NCI-H2227 (cell line): ENCODE data around the gene SPEF2.
"Not testable (repeated sequence)": the region's sequence is repeated elsewhere in the genome, so short reads cannot be mapped to it uniquely, and the experiment has no call there.

Source experiments
- DNase-seq: peaks from one replicate; lab custom pipeline; 2025; ENCODE audit not compliant: unreplicated experiment; lab: John Stamatoyannopoulos, UW

SPEF2 gene

DNA sequence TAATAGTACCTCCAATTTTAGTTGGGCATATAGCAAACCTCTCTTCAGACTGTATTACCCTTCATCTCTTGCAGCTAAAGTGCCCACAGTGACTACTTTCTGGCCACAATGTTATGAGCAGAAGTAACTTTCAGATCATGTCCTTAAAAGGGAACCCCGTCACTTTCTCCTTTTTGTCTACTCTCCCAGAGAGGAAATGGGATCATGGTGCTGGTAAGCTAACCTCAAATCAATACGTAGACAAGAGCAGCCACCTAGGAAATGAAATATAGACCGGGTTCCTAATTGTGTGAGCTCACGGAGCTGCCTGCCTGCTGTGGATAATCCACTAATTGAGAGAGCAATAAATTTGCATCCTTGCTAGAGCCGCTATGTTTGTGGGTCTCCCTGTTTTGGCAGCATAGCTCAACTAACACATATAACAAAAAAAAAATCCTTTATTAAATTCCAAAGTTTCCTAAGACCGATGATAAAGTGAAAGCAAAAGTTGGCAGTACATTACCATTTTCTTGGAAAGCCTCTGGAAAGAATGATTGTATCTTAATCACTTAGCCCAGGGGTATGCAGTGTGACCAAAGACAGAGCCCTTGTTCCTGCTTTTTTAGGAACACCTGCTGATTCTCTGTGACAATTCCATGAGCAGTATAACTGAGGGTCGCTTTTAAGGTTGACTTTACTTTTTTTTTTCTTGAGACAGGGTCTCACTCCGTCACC lies 233.5 kb downstream of the SPEF2 start:
- DNase-seq, result no peak

- no peak for DNase-seq
Observed at GRCh38 chr5:35852084-35852734, 234.5 kb downstream of the SPEF2 start.

GRCh38 chr5:35852773-35853172 lies 235.1 kb downstream of the SPEF2 start:
- DNase-seq, result no peak

DNA sequence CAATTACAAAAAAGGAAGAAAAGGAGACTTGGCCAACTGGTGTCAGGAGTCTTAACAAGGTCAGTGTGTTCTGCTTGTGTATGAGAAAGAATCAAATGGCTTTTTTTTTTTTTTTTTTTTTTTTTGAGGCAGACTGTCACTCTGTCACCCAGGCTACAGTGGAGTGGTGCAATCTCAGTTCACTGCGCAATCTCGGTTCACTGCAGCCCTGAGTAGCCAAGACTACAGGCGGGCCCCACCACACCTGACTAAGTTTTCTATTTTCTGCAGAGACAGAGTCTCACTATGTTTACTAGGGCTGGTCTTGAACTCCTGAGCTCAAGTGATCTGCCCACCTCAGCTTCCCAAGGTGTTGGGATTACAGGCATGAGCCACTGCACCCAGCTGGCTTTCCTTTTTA lies 236.0 kb downstream of the SPEF2 start:
- no peak for DNase-seq

GRCh38 chr5:35854248-35854647 lies 236.6 kb downstream of the SPEF2 start:
- DNase-seq, result no peak

DNA sequence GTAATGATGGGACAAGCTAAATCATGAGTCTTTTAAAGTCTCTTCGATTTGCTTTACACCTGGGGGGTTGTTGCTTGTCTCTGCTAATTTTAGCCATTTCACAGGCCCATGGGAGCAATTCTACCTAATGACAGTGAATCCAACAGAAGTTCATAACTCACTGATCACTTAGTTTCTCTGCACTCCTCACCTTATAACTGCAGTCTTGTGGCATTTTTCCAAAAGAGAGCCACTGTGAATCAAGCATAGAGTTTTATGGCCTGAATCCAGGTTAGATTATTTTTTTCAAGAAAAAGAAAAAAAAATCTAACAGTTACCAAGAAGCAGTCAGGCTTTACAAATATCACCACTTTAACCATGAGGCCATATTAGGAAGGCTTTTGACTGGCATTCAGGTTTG lies 237.5 kb downstream of the SPEF2 start:
- no peak for DNase-seq

GRCh38 chr5:35856186-35856764 lies 238.6 kb downstream of the SPEF2 start:
- DNase-seq, result not testable (repeated sequence)

GRCh38 chr5:35856765-35857351 lies 239.2 kb downstream of the SPEF2 start, which contains the start of gene IL7R:
IL7R (plus strand) TSS chr5:35856891; CDS start chr5:35856978, 87 bp downstream.
- no peak for DNase-seq

DNA sequence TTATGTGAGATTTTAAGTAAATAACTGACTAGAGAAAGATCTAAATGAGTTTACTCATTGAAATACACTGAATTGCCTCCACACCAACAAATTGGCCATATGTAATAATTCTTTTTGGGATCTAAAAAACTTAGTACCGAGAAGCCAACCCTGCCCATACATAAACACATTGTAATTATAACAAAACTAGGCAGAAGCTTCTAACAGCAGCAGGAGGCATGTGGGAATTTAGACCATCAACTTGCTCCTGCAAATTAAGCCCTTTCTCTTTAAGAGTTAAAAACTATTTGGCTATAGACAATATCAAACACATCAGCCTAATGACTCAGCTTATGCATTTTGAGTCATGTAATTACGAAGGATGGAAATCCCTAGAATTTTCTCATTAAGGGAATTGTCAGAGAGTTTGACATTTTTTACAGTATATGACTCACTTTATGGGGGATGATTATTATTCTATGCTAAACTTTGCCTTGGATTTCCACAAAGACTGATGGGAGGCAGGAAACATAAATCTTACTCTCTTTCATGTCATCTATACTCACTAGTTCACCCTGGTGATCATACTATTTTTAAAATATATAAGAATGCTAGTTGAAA lies 240.0 kb downstream of the SPEF2 start:
- DNase-seq, result no peak

DNA sequence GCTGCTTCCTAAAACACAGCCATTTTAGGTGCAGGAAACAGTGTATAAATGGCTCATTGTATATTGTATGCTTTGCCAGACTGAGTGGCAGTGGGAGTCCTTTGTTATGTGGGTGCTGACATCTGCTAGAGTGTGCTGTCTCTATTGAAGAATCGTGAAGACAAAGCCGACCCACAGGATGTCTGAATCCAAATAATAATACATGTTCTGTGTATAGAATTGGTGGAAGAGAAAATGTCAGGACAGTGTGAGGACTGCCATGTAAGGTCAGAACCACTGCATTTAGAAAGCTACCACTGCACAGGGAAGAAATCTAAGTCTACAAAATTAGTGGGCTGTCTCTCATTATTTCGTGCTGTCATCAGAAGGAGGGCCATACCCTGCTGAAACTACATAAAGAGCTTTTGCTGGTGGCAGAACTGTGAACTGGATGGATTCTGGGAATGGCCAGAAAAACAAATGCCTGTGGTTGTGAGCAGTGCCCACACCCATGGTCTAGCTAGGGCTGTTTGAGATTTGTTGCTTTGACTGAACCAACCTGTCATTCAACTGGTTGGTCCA lies 241.5 kb downstream of the SPEF2 start:
- no peak for DNase-seq

DNA sequence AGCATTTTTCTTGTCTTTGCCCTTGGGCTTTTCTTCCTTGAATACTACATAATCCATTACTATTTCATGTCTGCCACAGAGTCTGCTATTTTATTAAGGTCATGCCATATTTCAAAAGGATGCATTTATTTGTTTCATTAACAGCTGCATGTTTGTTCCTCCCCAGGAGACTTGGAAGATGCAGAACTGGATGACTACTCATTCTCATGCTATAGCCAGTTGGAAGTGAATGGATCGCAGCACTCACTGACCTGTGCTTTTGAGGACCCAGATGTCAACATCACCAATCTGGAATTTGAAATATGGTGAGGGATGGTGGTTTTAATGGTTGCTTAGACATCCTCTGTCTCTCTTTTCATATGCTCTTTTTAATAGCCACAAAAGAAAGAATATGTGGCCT lies 243.0 kb downstream of the SPEF2 start:
- DNase-seq, result no peak

DNA sequence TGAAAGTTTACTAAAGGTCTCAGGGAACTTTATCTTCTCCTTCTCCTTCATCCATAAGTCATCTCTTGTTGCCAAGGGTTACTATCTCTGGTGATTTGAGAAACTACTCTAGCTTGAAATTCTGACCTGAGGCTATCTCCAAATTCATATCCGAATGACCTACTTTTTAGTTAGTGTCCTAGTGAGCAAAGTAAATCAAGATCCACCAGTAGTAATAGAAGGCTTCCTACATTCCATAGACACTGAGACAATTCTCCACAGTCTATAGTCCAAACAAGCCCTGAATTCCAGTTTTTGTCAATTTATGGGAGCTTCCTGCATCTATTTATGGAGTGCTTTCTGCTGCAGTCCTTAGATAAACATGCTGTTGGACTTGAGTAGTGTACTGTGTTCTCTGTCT lies 244.1 kb downstream of the SPEF2 start:
- no peak for DNase-seq

DNA sequence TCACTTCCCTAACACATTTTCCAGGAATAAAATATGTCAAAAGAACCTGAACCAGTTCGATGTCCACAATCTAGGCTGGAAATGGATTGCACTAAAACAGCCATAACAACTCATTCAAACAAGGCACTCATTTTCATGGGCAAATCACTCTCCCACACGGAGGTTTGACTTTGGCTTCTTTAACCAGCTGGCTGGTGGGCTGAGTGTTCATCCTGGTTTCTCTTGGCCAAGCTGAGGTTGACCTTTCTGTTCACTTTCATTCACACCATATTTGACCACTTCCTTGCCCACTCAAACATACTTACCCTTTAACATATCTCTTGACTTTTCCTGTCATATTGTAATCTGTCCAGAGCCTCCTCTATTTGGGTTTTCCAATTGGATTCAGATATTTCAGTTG lies 244.5 kb downstream of the SPEF2 start:
- no peak for DNase-seq

DNA sequence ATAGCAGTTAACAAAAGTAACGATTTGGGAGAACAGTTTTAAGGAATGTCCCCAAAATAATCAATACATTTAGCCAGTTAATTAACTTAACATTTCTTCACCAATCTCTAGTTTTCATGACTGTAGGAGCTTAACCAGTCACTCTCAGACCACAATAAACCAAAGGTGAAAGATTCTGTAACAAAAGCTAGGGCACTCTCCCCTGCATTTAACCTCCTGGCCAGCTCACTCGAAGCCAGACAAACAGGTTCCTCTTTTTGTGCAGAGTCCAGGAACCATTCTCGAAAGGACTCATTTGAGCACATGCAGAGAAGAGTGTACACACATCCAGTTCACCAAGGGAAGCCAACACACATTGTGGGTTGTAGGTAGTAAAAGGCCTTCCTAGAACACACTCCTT lies 245.5 kb downstream of the SPEF2 start:
- DNase-seq, result no peak
